Coronary artery (tissue), 2 donors: ENCODE results near the gene XIRP1.
"Not testable (repeated sequence)": the region's sequence is repeated elsewhere in the genome, so short reads cannot be mapped to it uniquely, and the experiment has no call there.

Source experiments
- DNase-seq: peaks from one replicate; pipeline ENCODE4 v3.0.0-alpha.2; 2017; ENCODE audit warnings: low spot score
- H3K27ac ChIP-seq, 2 donors: fragments of 200-600 bp; sonication (generic); one replicate each; pipeline ENCODE4 v1.5.1; 2016 to 2019
- H3K4me3 ChIP-seq: fragments of 200-600 bp; sonication (generic); 2 replicates; pipeline ENCODE4 v1.5.1; 2016; ENCODE audit warnings: mild to moderate bottlenecking, moderate library complexity
- TF ChIP-seq, protein P1 (sequence below): fragments of 200-600 bp; sonication (generic); IDR thresholded peaks from one replicate; pipeline ENCODE4 v1.5.1; 2019; ENCODE audit warnings: antibody characterized with exemption

The XIRP1 gene

DNA sequence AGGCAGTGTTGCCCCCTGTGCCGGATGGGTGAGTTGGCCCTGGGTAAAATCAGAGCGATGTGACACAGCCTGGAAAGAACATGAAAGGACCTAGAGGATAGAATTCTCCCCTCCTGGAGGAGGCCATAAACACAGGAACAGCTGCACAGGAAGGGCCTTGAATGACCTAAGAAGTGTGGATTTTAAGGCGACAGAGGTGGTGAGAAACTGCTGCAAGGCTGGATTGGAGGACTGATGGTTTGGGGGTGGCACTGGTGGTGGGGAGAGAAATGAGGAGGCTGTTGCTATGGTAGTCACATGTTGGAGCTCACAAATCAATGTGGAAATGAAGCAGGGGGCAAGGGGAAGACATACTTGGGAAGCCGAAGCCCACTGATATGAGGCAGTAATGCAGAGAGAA is 13.8 kb downstream of the XIRP1 start:
- TF ChIP-seq, protein P1, sequence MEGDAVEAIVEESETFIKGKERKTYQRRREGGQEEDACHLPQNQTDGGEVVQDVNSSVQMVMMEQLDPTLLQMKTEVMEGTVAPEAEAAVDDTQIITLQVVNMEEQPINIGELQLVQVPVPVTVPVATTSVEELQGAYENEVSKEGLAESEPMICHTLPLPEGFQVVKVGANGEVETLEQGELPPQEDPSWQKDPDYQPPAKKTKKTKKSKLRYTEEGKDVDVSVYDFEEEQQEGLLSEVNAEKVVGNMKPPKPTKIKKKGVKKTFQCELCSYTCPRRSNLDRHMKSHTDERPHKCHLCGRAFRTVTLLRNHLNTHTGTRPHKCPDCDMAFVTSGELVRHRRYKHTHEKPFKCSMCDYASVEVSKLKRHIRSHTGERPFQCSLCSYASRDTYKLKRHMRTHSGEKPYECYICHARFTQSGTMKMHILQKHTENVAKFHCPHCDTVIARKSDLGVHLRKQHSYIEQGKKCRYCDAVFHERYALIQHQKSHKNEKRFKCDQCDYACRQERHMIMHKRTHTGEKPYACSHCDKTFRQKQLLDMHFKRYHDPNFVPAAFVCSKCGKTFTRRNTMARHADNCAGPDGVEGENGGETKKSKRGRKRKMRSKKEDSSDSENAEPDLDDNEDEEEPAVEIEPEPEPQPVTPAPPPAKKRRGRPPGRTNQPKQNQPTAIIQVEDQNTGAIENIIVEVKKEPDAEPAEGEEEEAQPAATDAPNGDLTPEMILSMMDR = no peak
- DNase-seq = no peak
- H3K27ac ChIP-seq = peak overlapping the region; percentile 94 to 96
- peak overlapping the region; percentile 63 for H3K4me3 ChIP-seq

DNA sequence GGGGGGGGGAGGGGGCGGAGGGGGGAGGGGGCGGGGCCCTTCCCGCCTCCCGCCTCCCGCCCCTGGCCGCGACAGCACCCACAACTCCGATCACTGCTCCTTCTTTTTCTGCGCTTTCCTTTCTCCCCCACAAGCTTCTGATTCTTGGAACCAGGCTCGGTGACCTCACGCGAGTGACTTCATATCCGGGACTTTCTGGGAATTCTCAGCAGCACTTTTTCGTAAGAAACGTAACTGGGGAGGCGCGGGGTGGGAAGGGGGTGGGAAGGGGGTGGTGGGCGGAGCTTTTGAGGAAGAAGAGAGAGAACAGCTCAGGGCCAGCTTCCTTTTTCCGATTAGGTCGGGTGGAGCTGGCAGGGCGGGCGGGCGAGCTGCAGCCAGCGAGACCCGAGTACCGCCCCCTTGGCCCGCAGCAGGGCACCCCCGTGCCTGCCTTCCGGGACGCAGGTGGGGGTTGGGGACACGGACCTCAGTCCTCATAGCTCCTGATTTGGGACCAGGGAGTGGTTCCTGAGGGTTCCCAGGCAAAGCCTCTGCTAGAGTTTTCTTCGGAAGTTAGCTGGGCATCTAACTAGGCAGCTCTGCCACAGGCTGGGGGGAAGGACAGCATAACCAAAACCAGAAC is 14.6 kb downstream of the XIRP1 start:
- peak; percentile 97 for DNase-seq
- TF ChIP-seq, protein P1 = no peak
- peak overlapping the region; percentile 63 for H3K4me3 ChIP-seq
- H3K27ac ChIP-seq = peak overlapping the region; percentile 94 to 96

DNA sequence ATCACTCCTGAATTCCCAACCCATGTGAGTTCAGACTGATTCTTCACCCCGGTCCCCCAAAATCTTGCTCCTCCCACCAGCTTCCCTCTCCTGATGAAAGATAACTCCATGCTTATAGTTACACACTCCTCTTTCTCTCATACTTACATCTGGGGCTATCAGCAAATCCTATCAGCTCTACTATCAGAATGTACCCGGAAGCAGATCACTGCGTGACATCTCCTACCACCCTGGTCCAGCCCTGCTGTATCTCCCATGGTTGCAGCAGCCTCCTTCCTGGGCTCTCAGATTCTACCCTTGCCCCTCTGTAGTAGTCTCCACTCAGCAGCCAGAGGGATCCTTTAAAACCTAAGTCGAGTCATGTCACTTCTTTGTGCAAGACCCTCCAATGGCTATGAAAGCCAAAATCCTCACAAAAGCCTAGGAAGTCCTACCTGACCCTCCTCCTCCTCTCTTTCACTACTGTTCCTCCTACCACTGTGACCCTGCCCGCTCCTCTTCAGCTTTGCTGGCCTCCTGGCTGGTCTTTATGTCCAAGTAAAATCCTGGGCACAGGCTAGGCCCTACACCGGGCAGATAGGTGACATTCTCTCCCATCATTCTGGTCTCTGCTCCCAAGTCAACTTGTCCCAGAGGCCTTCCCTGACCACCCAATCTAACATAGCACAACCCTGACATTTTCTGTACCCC is 16.2 kb downstream of the XIRP1 start:
- peak overlapping the region; percentile 94 to 96 for H3K27ac ChIP-seq
- no peak overlapping the region for H3K4me3 ChIP-seq
- TF ChIP-seq, protein P1 = no peak
- DNase-seq = no peak

DNA sequence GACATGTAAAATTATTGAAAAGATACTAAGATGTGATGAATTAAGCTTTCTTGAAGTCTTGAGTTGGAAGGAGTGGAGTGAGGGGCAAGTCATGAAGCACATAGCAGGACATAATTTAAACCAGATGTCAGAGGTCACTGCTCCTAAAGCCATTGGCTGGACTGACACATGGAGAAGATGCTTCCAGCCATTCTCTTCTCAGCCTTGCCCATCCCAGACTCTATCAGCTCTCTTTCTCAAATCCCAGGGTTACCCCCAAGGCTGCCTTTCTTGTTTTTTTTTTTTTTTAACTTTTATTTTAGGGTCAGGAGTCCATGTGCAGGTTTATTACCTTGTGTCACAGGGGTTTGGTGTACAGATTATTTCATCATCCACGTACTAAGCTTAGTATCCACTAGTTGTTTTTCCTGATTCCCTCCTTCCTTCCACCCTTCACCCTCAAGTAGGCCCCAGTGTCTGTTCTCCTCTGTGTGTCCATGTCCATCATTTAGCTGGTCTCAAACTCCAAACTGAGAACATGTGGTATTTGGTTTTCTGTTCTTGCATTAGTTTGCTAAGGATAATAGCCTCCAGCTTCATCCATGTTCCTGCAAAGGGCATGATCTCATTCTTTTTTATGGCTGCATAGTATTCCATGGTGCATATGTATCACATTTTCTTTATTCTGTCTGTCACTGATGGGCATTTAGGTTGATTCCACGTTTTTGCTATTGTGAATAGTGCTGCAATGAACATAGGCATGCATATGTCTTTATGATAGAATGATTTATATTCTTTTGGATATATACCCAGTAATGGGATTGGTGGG is 18.9 kb downstream of the XIRP1 start:
- DNase-seq = no peak
- H3K27ac ChIP-seq = no peak overlapping the region
- no peak overlapping the region for H3K4me3 ChIP-seq
- TF ChIP-seq, protein P1 = no peak

DNA sequence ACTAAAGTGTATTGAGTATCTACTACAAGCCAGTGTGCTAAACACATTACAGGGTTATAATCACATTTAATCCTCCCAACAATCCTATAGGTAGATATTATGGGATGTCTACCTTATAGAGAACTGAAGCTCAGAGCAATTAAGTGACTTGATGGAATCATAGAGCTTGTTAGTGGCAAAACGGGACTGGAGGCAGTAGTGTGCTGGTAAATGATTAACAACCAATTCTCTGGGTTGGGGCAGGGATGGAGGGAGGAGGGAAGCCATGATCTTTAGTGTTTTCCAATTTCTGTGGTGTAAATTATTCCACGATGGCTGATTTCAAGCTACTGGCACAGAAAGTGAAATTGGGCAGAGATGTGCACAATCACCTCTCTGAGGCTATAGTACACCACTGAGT is 20.5 kb downstream of the XIRP1 start:
- H3K4me3 ChIP-seq = no peak overlapping the region
- TF ChIP-seq, protein P1 = no peak

DNA sequence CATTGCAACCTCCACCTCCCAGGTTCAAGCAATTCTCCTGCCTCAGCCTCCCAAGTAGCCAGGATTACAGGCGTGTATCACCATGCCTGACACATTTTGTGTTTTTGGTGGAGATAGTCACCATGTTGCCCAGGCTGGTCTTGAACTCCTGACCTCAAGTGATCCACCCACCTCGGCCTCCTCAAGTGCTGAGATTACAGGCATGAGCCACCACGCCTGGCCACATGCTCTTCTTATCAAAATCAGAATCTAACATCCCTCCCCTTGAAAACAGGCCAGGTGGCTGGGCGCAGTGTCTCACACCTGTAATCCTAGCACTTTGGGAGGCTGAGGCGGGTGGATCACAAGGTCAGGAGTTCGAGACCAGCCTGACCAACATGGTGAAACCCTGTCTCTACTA is 21.5 kb downstream of the XIRP1 start:
- H3K4me3 ChIP-seq, DNase-seq, H3K27ac ChIP-seq: not testable (repeated sequence)

More for the DNA sequence above, 20.5 kb downstream of the XIRP1 start:
- DNase-seq = no peak
- H3K27ac ChIP-seq = no peak overlapping the region

DNA sequence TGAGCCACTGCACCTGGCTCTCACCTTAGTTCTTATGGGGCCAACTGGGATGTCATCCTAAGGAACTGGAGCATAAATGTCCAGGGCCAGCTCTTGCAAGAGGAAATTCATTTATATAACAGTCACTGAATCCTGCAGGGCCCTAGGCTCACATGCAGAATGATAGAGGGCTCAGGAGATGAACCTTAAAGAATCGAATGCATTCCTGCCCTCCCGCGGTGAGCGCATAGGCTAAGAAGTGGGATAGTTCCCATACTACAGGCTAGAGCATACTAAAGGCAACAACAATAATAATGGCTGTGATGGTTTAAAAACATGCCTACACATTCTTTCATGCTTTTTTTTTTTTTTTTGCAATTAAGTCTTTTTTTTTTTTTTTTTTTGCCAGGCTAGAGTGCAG is 21.9 kb downstream of the XIRP1 start:
- no peak for DNase-seq
- no peak overlapping the region for H3K27ac ChIP-seq
- TF ChIP-seq, protein P1 = no peak
- H3K4me3 ChIP-seq = no peak overlapping the region
